GM19240 (cell line): ENCODE results near the gene MTF1.

ENCODE experiments used
- DNase-seq: peaks from one replicate; pipeline ENCODE4 v3.0.0; 2011; ENCODE audit warnings: low spot score; ENCODE audit not compliant: insufficient read length

Gene MTF1

GRCh38 chr1:37868466-37868865 is 9.1 kb upstream of the MTF1 start:
- DNase-seq = no peak

- no peak for DNase-seq
Observed at GRCh38 chr1:37867784-37868183, 8.4 kb upstream of the MTF1 start.

GRCh38 chr1:37866491-37866890 is 7.1 kb upstream of the MTF1 start:
- no peak for DNase-seq

GRCh38 chr1:37865348-37866120 is 6.1 kb upstream of the MTF1 start:
- no peak for DNase-seq

GRCh38 chr1:37862330-37862729 is 2.9 kb upstream of the MTF1 start:
- no peak for DNase-seq

GRCh38 chr1:37861151-37861550 is 1.8 kb upstream of the MTF1 start:
- no peak for DNase-seq

- no peak for DNase-seq
Observed at GRCh38 chr1:37860346-37860666, 914 bp upstream of the MTF1 start.

- DNase-seq = no peak
Observed at GRCh38 chr1:37858931-37859506, 373 bp downstream of the MTF1 start.

GRCh38 chr1:37854406-37854805 is 5.0 kb downstream of the MTF1 start:
- no peak for DNase-seq

- DNase-seq = no peak
Observed at GRCh38 chr1:37853157-37853556, 6.2 kb downstream of the MTF1 start.

- no peak for DNase-seq
Observed at GRCh38 chr1:37851782-37852210, 7.6 kb downstream of the MTF1 start.

GRCh38 chr1:37851262-37851661 is 8.1 kb downstream of the MTF1 start:
- DNase-seq = no peak

GRCh38 chr1:37850352-37850955 is 8.9 kb downstream of the MTF1 start:
- no peak for DNase-seq

GRCh38 chr1:37849480-37849879 is 9.9 kb downstream of the MTF1 start:
- DNase-seq = no peak

GRCh38 chr1:37846647-37847339 is 12.6 kb downstream of the MTF1 start:
- DNase-seq = no peak

GRCh38 chr1:37845786-37846185 is 13.6 kb downstream of the MTF1 start:
- no peak for DNase-seq

- DNase-seq = no peak
Observed at GRCh38 chr1:37845049-37845646, 14.2 kb downstream of the MTF1 start.

- DNase-seq = no peak
Observed at GRCh38 chr1:37844536-37844935, 14.9 kb downstream of the MTF1 start.

- no peak for DNase-seq
Observed at GRCh38 chr1:37841652-37842051, 17.7 kb downstream of the MTF1 start.

- DNase-seq = no peak
Observed at GRCh38 chr1:37840711-37841110, 18.7 kb downstream of the MTF1 start.

GRCh38 chr1:37839676-37840075 is 19.7 kb downstream of the MTF1 start:
- DNase-seq = no peak

GRCh38 chr1:37836788-37837187 is 22.6 kb downstream of the MTF1 start:
- DNase-seq = no peak
